ENCODE data around the gene SUMF2. TPM values are rescaled to one million over a fixed set of nuclear protein-coding genes. Genes with fewer than 3 reads are reported as not detected.
A peak's percentile ranks its signal among the peaks of the same experiment; 100 is the strongest.
"Not testable (repeated sequence)": the region's sequence is repeated elsewhere in the genome, so short reads cannot be mapped to it uniquely, and the experiment has no call there.

The SUMF2 gene
- total and polyA plus RNA-seq, 9 donors = 35.4 to 71.6 (median 51.9) TPM

GRCh38 chr7:56033671-56034432, 30.2 kb upstream of the SUMF2 start:
- no peaks in the 10 kb centered on the region for H3K27me3 ChIP-seq (ENCODE audit: control insufficient read depth, insufficient read depth, low read length)
- whole genome bisulfite sequencing (ENCODE audit: insufficient coverage) = under 1% methylated on average over 20 of the region's 27 CpGs
- peaks cover 11% of the 10 kb centered on the region for H3K36me3 ChIP-seq (ENCODE audit: control insufficient read depth, insufficient read depth, low read length)
- no peaks in the 10 kb centered on the region for H3K4me1 ChIP-seq (ENCODE audit: control insufficient read depth, insufficient read depth, low read length)
- peak; percentile 75 for DNase-seq
- peak overlapping the region; percentile 35 for H3K27ac ChIP-seq (ENCODE audit: low read length)
- peak overlapping the region; percentile 57 for H3K4me3 ChIP-seq (ENCODE audit: low read length)
- H3K9me3 ChIP-seq (replicated peaks; ENCODE audit: control insufficient read depth, low read depth, low read length) = no peaks in the 10 kb centered on the region

GRCh38 chr7:56040730-56041129, 23.4 kb upstream of the SUMF2 start:
- WGBS (ENCODE audit: insufficient coverage) = 87% methylated on average over 3 of the region's 3 CpGs
- Histone ChIP-seq H3K36me3 (ENCODE audit: control insufficient read depth, insufficient read depth, low read length) (peaks cover 5% of the 10 kb centered on the region), H3K4me1 (ENCODE audit: control insufficient read depth, insufficient read depth, low read length) (no peaks in the 10 kb centered on the region), H3K9me3 (replicated peaks; ENCODE audit: control insufficient read depth, low read depth, low read length) (no peaks in the 10 kb centered on the region), H3K27ac (ENCODE audit: low read length) (no peak overlapping the region), H3K4me3 (ENCODE audit: low read length) (no peak overlapping the region), H3K27me3 (ENCODE audit: control insufficient read depth, insufficient read depth, low read length) (no peaks in the 10 kb centered on the region)
- DNase-seq = no peak

DNA sequence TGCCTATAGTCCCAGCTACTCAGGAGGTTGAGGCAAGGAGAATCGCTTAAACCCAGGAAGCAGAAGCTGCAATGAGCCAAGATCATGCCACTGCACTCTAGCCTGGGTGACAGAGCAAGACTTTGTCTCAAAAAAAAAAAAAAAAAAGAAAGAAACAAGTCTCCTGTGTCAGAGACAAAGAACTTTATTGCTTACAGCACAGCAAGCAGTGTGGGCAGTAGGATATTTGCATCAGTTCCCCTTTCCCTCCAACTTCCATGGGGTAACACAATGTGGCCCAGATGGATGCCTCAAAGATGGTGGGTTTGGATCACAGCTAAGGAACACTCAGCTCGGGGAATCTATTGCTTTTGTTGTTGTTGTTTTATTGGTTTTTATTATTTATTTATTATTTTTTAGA, 18.3 kb upstream of the SUMF2 start:
- H3K36me3 ChIP-seq (ENCODE audit: control insufficient read depth, insufficient read depth, low read length); H3K9me3 ChIP-seq (replicated peaks; ENCODE audit: control insufficient read depth, low read depth, low read length); H3K27ac ChIP-seq (ENCODE audit: low read length); DNase-seq; H3K27me3 ChIP-seq (ENCODE audit: control insufficient read depth, insufficient read depth, low read length); H3K4me1 ChIP-seq (ENCODE audit: control insufficient read depth, insufficient read depth, low read length); H3K4me3 ChIP-seq (ENCODE audit: low read length): not testable (repeated sequence)
- 100% methylated on average over 1 of the region's 2 CpGs for WGBS (ENCODE audit: insufficient coverage)

- WGBS (ENCODE audit: insufficient coverage) = no CpG with 5 or more reads among the region's 5 CpGs
- H3K9me3 ChIP-seq (replicated peaks; ENCODE audit: control insufficient read depth, low read depth, low read length) = no peaks in the 10 kb centered on the region
- peaks cover 6% of the 10 kb centered on the region for H3K4me1 ChIP-seq (ENCODE audit: control insufficient read depth, insufficient read depth, low read length)
- peaks cover 5% of the 10 kb centered on the region for H3K36me3 ChIP-seq (ENCODE audit: control insufficient read depth, insufficient read depth, low read length)
- DNase-seq = no peak
- H3K27me3 ChIP-seq (ENCODE audit: control insufficient read depth, insufficient read depth, low read length) = no peaks in the 10 kb centered on the region
- no peak overlapping the region for H3K27ac ChIP-seq (ENCODE audit: low read length)
- no peak overlapping the region for H3K4me3 ChIP-seq (ENCODE audit: low read length)
These were observed 17.2 kb upstream of the SUMF2 start for GRCh38 chr7:56046721-56047445.

GRCh38 chr7:56047446-56048116, 16.5 kb upstream of the SUMF2 start:
- H3K4me1 ChIP-seq (ENCODE audit: control insufficient read depth, insufficient read depth, low read length); DNase-seq; H3K9me3 ChIP-seq (replicated peaks; ENCODE audit: control insufficient read depth, low read depth, low read length); H3K36me3 ChIP-seq (ENCODE audit: control insufficient read depth, insufficient read depth, low read length); H3K4me3 ChIP-seq (ENCODE audit: low read length); H3K27ac ChIP-seq (ENCODE audit: low read length); H3K27me3 ChIP-seq (ENCODE audit: control insufficient read depth, insufficient read depth, low read length): not testable (repeated sequence)
- 75% methylated on average over 6 of the region's 11 CpGs for WGBS (ENCODE audit: insufficient coverage)

DNA sequence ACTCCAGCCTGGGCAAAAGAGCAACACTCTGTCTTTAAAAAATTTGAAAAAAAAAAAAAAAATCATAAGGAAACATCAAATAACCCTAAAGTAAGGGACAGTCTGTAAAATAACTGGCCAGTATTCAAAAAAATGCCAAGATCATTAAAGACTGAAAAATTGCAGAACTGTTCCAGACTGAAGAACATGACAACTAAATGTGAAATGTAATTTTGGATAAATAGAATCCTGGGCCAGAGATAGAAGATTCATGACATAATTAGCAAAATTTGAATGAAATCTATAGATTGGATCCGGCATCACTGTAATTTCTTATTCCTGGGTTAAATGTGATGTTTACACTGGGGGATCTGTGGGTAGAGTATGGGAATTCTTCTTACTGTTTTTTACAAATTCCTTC, 15.8 kb upstream of the SUMF2 start:
- WGBS (ENCODE audit: insufficient coverage) = no CpG with 5 or more reads among the region's 1 CpG
- Histone ChIP-seq H3K27me3 (ENCODE audit: control insufficient read depth, insufficient read depth, low read length) (no peaks in the 10 kb centered on the region), H3K4me3 (ENCODE audit: low read length) (no peak overlapping the region), H3K36me3 (ENCODE audit: control insufficient read depth, insufficient read depth, low read length) (peaks cover 5% of the 10 kb centered on the region), H3K4me1 (ENCODE audit: control insufficient read depth, insufficient read depth, low read length) (peaks cover 12% of the 10 kb centered on the region), H3K27ac (ENCODE audit: low read length) (no peak overlapping the region), H3K9me3 (replicated peaks; ENCODE audit: control insufficient read depth, low read depth, low read length) (no peaks in the 10 kb centered on the region)
- no peak for DNase-seq

DNA sequence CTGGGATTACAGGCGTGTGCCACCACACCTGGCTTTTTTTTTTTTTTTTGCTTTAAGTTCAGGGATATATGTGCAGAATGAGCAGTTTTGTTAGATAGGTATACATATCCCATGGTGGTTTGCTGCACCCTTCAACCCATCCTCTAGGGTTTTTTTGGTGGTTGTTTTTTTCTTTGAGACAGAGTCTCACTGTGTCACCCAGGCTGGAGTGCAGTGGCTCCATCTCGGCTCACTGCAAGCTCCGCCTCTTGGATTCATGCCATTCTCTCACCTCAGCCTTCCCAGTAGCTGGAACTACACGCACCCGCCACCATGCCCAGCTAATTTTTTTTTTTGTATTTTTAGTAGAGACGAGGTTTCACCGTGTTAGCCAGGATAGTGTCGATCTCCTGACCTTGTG, 15.3 kb upstream of the SUMF2 start:
- H3K4me3 ChIP-seq (ENCODE audit: low read length); H3K27me3 ChIP-seq (ENCODE audit: control insufficient read depth, insufficient read depth, low read length); DNase-seq; H3K36me3 ChIP-seq (ENCODE audit: control insufficient read depth, insufficient read depth, low read length); H3K9me3 ChIP-seq (replicated peaks; ENCODE audit: control insufficient read depth, low read depth, low read length); H3K27ac ChIP-seq (ENCODE audit: low read length): not testable (repeated sequence)
- peaks cover 12% of the 10 kb centered on the region for H3K4me1 ChIP-seq (ENCODE audit: control insufficient read depth, insufficient read depth, low read length)
- no CpG with 5 or more reads among the region's 8 CpGs for WGBS (ENCODE audit: insufficient coverage)

GRCh38 chr7:56051053-56051338, 13.1 kb upstream of the SUMF2 start:
- no peaks in the 10 kb centered on the region for H3K9me3 ChIP-seq (replicated peaks; ENCODE audit: control insufficient read depth, low read depth, low read length)
- peaks cover 12% of the 10 kb centered on the region for H3K4me1 ChIP-seq (ENCODE audit: control insufficient read depth, insufficient read depth, low read length)
- peaks cover 16% of the 10 kb centered on the region for H3K36me3 ChIP-seq (ENCODE audit: control insufficient read depth, insufficient read depth, low read length)
- no peaks in the 10 kb centered on the region for H3K27me3 ChIP-seq (ENCODE audit: control insufficient read depth, insufficient read depth, low read length)
- H3K27ac ChIP-seq (ENCODE audit: low read length) = peak overlapping the region; percentile 97
- H3K4me3 ChIP-seq (ENCODE audit: low read length) = peak overlapping the region; percentile 98
- no peak for DNase-seq
- 3% methylated on average over 6 of the region's 9 CpGs for WGBS (ENCODE audit: insufficient coverage)

DNA sequence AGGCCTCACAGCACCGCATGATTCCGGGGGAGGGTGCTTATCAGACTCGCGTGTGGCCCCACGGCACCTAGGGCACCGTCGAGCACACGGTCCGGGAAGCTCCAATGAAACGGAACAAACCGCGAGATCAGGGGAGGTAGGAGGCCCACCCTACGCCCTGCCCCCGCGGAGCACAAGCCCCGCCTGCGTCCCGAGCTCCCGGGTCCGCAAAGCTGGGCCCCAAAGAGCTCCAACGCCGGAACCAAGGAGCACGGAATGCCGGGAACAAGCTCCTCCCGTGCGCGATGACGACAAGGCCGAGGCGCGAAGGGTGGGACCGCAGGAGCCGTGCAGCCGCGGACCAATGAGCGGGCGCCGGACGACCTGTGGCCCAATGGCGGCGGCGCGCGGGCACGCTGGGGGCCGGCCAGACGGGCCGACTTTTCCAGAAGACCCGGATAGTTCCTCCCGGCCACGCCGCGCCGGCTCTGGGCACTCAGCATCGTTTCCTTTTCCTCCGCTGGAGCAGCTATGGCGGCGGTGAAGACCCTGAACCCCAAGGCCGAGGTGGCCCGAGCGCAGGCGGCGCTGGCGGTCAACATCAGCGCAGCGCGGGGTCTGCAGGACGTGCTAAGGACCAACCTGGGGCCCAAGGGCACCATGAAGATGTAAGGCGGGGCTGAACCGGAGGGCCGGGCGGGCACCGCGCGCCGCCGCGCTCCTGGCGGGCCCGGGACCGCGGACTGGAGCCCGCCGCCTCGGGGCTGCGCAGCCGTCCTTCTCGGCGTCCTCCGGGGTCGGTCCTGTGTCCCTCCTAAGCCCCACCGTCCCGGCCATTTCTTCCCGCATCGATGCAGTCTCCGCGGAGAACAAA, 12.5 kb upstream of the SUMF2 start, which contains the start of the genes CCT6A and PSPH:
CCT6A (plus strand) TSS at position 427 of the 853 bp plus-strand sequence; CDS start at position 511, 84 bp downstream.
PSPH (minus strand) TSS at position 106 of the 853 bp plus-strand sequence. CDS start 30,232 bp downstream, outside the sequence.
- WGBS (ENCODE audit: insufficient coverage) = under 1% methylated on average over 97 of the region's 97 CpGs
- H3K4me3 ChIP-seq (ENCODE audit: low read length) = peak within 1 kb of the TSS; percentile 98
- peaks cover 22% of the 10 kb centered on the region for H3K36me3 ChIP-seq (ENCODE audit: control insufficient read depth, insufficient read depth, low read length)
- H3K27ac ChIP-seq (ENCODE audit: low read length) = peak within 1 kb of the TSS; percentile 97
- H3K9me3 ChIP-seq (replicated peaks; ENCODE audit: control insufficient read depth, low read depth, low read length) = no peaks in the 10 kb centered on the region
- H3K4me1 ChIP-seq (ENCODE audit: control insufficient read depth, insufficient read depth, low read length) = peaks cover 12% of the 10 kb centered on the region
- DNase-seq = peak; percentile 99
- no peaks in the 10 kb centered on the region for H3K27me3 ChIP-seq (ENCODE audit: control insufficient read depth, insufficient read depth, low read length)
